CD14-positive monocyte (primary cell): ENCODE results near the gene DNAH10. TPM values are rescaled to one million over a fixed set of nuclear protein-coding genes. Genes with fewer than 3 reads are reported as not detected.

Experiments
- DNase-seq, 3 donors: peaks; one replicate each; pipeline ENCODE4 v3.0.0-alpha.2; 2011 to 2022
- H2AFZ ChIP-seq: 2 replicates; pipeline ENCODE4 v1.6.0; 2012; ENCODE audit warnings: mild to moderate bottlenecking, low read depth, low read length, inconsistent platforms; ENCODE audit not compliant: insufficient read depth, poor library complexity, severe bottlenecking
- H3K27ac ChIP-seq, 2 donors: 1 replicate in 1 of 2; 2 replicates in 1 of 2; pipeline ENCODE4 v1.5.1; 2012 to 2013; ENCODE audit warnings: low read length in 2 of 2, control low read depth in 1 of 2, inconsistent platforms in 1 of 2, low read depth in 1 of 2, mild to moderate bottlenecking in 1 of 2
- H3K27me3 ChIP-seq, 2 donors: one replicate each; pipeline versions ENCODE4 v1.6.0 to v1.6.1; 2011 to 2013; ENCODE audit warnings: low read length in 2 of 2; ENCODE audit not compliant: control insufficient read depth in 2 of 2, insufficient read depth in 2 of 2
- H3K36me3 ChIP-seq, 2 donors: replicated peaks in 1 of 2; 1 replicate in 1 of 2; 2 replicates in 1 of 2; pipeline versions ENCODE4 v1.5.1 to v1.6.1; 2012 to 2013; ENCODE audit warnings: low read length in 2 of 2, control low read depth in 1 of 2, inconsistent platforms in 1 of 2, mild to moderate bottlenecking in 1 of 2; ENCODE audit not compliant: insufficient read depth in 2 of 2, control insufficient read depth in 1 of 2
- H3K4me1 ChIP-seq, 2 donors: 1 replicate in 1 of 2; 2 replicates in 1 of 2; pipeline versions ENCODE4 v1.5.1 to v1.6.1; 2012 to 2013; ENCODE audit warnings: low read length in 2 of 2, control low read depth in 1 of 2, inconsistent platforms in 1 of 2, mild to moderate bottlenecking in 1 of 2, moderate library complexity in 1 of 2; ENCODE audit not compliant: insufficient read depth in 2 of 2, control insufficient read depth in 1 of 2
- H3K4me2 ChIP-seq: replicated peaks from 2 replicates; pipeline ENCODE3; 2012; ENCODE audit warnings: low read length, moderate library complexity, mild to moderate bottlenecking; ENCODE audit not compliant: poor library complexity, severe bottlenecking; ENCODE audit errors: extremely low read depth
- H3K4me3 ChIP-seq, 3 experiments: fragments of 200-600 bp in 1 of 3; sonication (generic) in 1 of 3; replicated peaks in 1 of 3; 1 replicate in 2 of 3; 2 replicates in 1 of 3; pipeline ENCODE4 v1.5.1; 2011 to 2013; ENCODE audit warnings: low read length in 3 of 3, mild to moderate bottlenecking in 3 of 3, control low read depth in 2 of 3, low read depth in 2 of 3, inconsistent platforms in 1 of 3, moderate library complexity in 1 of 3
- H3K79me2 ChIP-seq: 2 replicates; pipeline ENCODE4 v1.6.0; 2012; ENCODE audit warnings: mild to moderate bottlenecking, control low read depth, inconsistent platforms, low read length, moderate library complexity; ENCODE audit not compliant: insufficient read depth
- H3K9ac ChIP-seq: 2 replicates; pipeline ENCODE4 v1.6.0; 2017; ENCODE audit warnings: low read length, mild to moderate bottlenecking; ENCODE audit not compliant: insufficient read depth, poor library complexity, severe bottlenecking
- H3K9me3 ChIP-seq, 2 donors: replicated peaks in 1 of 2; 1 replicate in 1 of 2; 2 replicates in 1 of 2; pipeline versions ENCODE4 v1.5.1 to v1.6.1; 2012 to 2013; ENCODE audit warnings: low read length in 2 of 2, control low read depth in 1 of 2; ENCODE audit not compliant: control insufficient read depth in 1 of 2, insufficient read depth in 1 of 2
- H4K20me1 ChIP-seq: 2 replicates; pipeline ENCODE4 v1.6.0; 2012; ENCODE audit warnings: mild to moderate bottlenecking, low read length, control low read depth, moderate library complexity; ENCODE audit not compliant: insufficient read depth
- H3K27ac Mint-ChIP-seq, 7 donors: one replicate each; pipeline ENCODE4 v1.8.0; 2020; ENCODE audit warnings: mild to moderate bottlenecking in 7 of 7, mixed read lengths in 7 of 7, moderate library complexity in 6 of 7, inconsistent platforms in 2 of 7
- H3K27me3 Mint-ChIP-seq, 3 donors: one replicate each; pipeline ENCODE4 v1.8.0; 2021 to 2022; ENCODE audit warnings: low read depth in 3 of 3, mild to moderate bottlenecking in 3 of 3, mixed read lengths in 3 of 3, moderate library complexity in 3 of 3, inconsistent platforms in 1 of 3
- H3K36me3 Mint-ChIP-seq, 2 donors: one replicate each; pipeline ENCODE4 v1.8.0; 2020; ENCODE audit warnings: mixed read lengths in 2 of 2, inconsistent platforms in 1 of 2, mild to moderate bottlenecking in 1 of 2
- H3K4me1 Mint-ChIP-seq: one replicate; pipeline ENCODE4 v1.8.0; 2020; ENCODE audit warnings: mild to moderate bottlenecking, mixed read lengths
- H3K4me3 Mint-ChIP-seq, 2 donors: one replicate each; pipeline ENCODE4 v1.8.0; 2020; ENCODE audit warnings: mild to moderate bottlenecking in 2 of 2, mixed read lengths in 2 of 2, moderate library complexity in 1 of 2
- H3K9me3 Mint-ChIP-seq, 7 donors: one replicate each; pipeline ENCODE4 v1.8.0; 2020 to 2022; ENCODE audit warnings: mixed read lengths in 7 of 7, mild to moderate bottlenecking in 6 of 7, moderate library complexity in 6 of 7, inconsistent platforms in 2 of 7
- CTCF ChIP-seq: fragments of 200-600 bp; IDR thresholded peaks from one replicate; pipeline ENCODE4 v1.8.0; 2022; ENCODE audit warnings: antibody characterized with exemption, mild to moderate bottlenecking
- WGBS: methylation state at CpG from one replicate; pipeline ENCODE4 v1.1.5; 2013; ENCODE audit warnings: missing lambda C conversion rate; ENCODE audit not compliant: insufficient coverage; 5-methylcytosine and 5-hydroxymethylcytosine counted together
- intact Hi-C, 2 donors: fragments of 100-400 bp; cut with micrococcal nuclease; formaldehyde crosslinking; loops; one replicate each; pipeline versions ENCODE4 v1.15.0 to v1.15.1; 2023
- polyA plus RNA-seq, 3 donors: library from polyadenylated mRNA; depleted of rRNA in 1 of 3; unstranded in 2 of 3; stranded (reverse) in 1 of 3; fragments of 300-500 nt in 2 of 3; fragments of >200 nt in 1 of 3; fragmentation: Illumina TruSeq in 2 of 3; gene quantifications; 1 replicate in 2 of 3; 2 replicates in 1 of 3; pipeline ENCODE4 v1.2.3, GENCODE V29; 2012 to 2021

The DNAH10 gene
- polyA plus RNA-seq, 3 donors = not detected

GRCh38 chr12:123847019-123847418 lies 84.9 kb downstream of the DNAH10 start:
- Histone ChIP-seq H3K79me2 (no peaks in the 10 kb centered on the region), H3K27ac (no peak overlapping the region), H3K4me3 (no peak overlapping the region), H3K4me1 (no peaks in the 10 kb centered on the region), H3K4me2 (no peak overlapping the region), H4K20me1 (no peaks in the 10 kb centered on the region), H3K9ac (no peak overlapping the region), H3K36me3 (no peaks in the 10 kb centered on the region), H2AFZ (no peak overlapping the region), H3K9me3 (no peaks in the 10 kb centered on the region), H3K27me3 (no peaks in the 10 kb centered on the region)
- no peaks in the 10 kb centered on the region for H3K9me3 Mint-ChIP-seq
- 80% methylated on average over 1 of the region's 2 CpGs for WGBS
- peaks cover 1 to 2% (median 2%) of the 10 kb centered on the region in 3 donors for H3K27me3 Mint-ChIP-seq
- H3K36me3 Mint-ChIP-seq = no peaks in the 10 kb centered on the region
- H3K27ac Mint-ChIP-seq = no peak overlapping the region
- no peaks in the 10 kb centered on the region for H3K4me1 Mint-ChIP-seq
- intact Hi-C loops = no loop called here
- TF ChIP-seq CTCF = no peak
- H3K4me3 Mint-ChIP-seq = no peak overlapping the region
- no peak for DNase-seq

- H3K4me1 ChIP-seq = no peaks in the 10 kb centered on the region
- H3K36me3 Mint-ChIP-seq = no peaks in the 10 kb centered on the region
- H3K4me3 ChIP-seq = no peak overlapping the region
- H3K79me2 ChIP-seq = no peaks in the 10 kb centered on the region
- DNase-seq = no peak
- H3K9ac ChIP-seq = no peak overlapping the region
- no peaks in the 10 kb centered on the region for H4K20me1 ChIP-seq
- no peak overlapping the region for H3K27ac ChIP-seq
- no peak overlapping the region for H3K27ac Mint-ChIP-seq
- H3K36me3 ChIP-seq = no peaks in the 10 kb centered on the region
- intact Hi-C loops = no loop called here
- H3K4me1 Mint-ChIP-seq = no peaks in the 10 kb centered on the region
- no peak overlapping the region for H2AFZ ChIP-seq
- no peaks in the 10 kb centered on the region for H3K27me3 ChIP-seq
- TF ChIP-seq CTCF = no peak
- no peaks in the 10 kb centered on the region for H3K9me3 ChIP-seq
- H3K9me3 Mint-ChIP-seq = no peaks in the 10 kb centered on the region
- H3K4me3 Mint-ChIP-seq = no peak overlapping the region
- H3K27me3 Mint-ChIP-seq = peaks cover 1 to 2% (median 2%) of the 10 kb centered on the region in 3 donors
- H3K4me2 ChIP-seq = no peak overlapping the region
- 100% methylated on average over 7 of the region's 8 CpGs for WGBS
Observed at GRCh38 chr12:123847876-123848275, 85.8 kb downstream of the DNAH10 start.
